Measurements from ENCODE around the gene KCNG2. TPM values are rescaled to one million over a fixed set of nuclear protein-coding genes. Genes with fewer than 3 reads are reported as not detected.

Gene KCNG2
- total RNA-seq, 4 donors from 2014 or later: 0.27 TPM; not detected in 3

DNA sequence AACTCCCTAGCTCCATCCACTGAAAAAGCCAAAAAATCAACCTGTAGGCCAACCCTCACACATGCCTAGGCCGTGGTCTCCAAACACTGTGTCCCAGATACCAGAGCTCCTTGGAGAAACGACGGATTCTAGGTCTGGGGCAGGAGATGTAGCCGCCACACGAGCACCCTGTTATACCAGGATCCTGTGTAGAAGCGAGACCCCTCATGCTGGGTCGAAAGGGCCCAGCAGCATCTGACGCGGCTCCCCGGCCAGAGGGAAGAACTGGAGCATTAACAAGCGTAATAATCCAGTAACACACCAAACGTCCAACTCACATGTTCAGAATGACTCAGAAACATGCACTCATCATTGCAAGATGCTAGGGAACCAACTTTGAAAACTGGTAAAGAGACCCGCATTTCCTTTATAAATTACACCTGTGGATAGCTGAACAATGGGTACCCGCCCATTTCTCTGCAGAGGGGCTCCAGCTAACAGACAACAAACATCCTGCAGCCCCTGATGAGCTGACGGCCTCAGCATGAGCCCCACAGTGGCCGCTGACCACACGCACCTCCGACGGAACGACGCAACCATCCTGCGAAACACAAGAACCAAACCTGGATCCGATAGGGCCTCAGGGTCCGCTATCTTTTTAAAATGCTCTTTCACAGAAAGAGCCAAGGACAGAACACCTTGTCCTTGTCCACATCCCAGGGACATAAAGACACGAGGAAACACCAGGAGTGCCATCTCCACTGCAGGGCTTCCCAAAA is 139.5 kb downstream of the KCNG2 start:
- Histone ChIP-seq H3K36me3 (peaks cover 0 to 77% of the 10 kb centered on the region in 2 donors), H3K4me1 (peaks cover 0 to 6% (median 0%) of the 10 kb centered on the region in 3 donors), H3K27me3 (no peaks in the 10 kb centered on the region), H3K4me3 (no peak overlapping the region), H3K27ac (no peak overlapping the region), H3K9me3 (peaks cover 0 to 28% (median 0%) of the 10 kb centered on the region in 3 donors)
- TF ChIP-seq EP300 (IDR thresholded peaks at IDR 0.05): no peak
- 89 to 93% methylated on average over 13 to 21 of the region's 25 CpGs for WGBS, 2 donors (ENCODE audit: low coverage in 1 of 2)
- no peak for ATAC-seq

- Histone ChIP-seq H3K9me3 (peaks cover 0 to 19% (median 0%) of the 10 kb centered on the region in 3 donors), H3K27ac (no peak overlapping the region), H3K27me3 (no peaks in the 10 kb centered on the region), H3K36me3 (peaks cover 0 to 83% of the 10 kb centered on the region in 2 donors), H3K4me1 (peaks cover 0 to 6% (median 0%) of the 10 kb centered on the region in 3 donors), H3K4me3 (no peak overlapping the region)
- no peak for ATAC-seq
- TF ChIP-seq POLR2A (IDR thresholded peaks at IDR 0.05): no peak
- TF ChIP-seq, protein P1, sequence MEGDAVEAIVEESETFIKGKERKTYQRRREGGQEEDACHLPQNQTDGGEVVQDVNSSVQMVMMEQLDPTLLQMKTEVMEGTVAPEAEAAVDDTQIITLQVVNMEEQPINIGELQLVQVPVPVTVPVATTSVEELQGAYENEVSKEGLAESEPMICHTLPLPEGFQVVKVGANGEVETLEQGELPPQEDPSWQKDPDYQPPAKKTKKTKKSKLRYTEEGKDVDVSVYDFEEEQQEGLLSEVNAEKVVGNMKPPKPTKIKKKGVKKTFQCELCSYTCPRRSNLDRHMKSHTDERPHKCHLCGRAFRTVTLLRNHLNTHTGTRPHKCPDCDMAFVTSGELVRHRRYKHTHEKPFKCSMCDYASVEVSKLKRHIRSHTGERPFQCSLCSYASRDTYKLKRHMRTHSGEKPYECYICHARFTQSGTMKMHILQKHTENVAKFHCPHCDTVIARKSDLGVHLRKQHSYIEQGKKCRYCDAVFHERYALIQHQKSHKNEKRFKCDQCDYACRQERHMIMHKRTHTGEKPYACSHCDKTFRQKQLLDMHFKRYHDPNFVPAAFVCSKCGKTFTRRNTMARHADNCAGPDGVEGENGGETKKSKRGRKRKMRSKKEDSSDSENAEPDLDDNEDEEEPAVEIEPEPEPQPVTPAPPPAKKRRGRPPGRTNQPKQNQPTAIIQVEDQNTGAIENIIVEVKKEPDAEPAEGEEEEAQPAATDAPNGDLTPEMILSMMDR (IDR thresholded peaks at IDR 0.05): no peak
- TF ChIP-seq POLR2AphosphoS5 (IDR thresholded peaks at IDR 0.05): no peak
- TF ChIP-seq EP300 (IDR thresholded peaks at IDR 0.05): no peak
- 93% methylated on average over 6 of the region's 9 CpGs; no CpG with 5 or more reads in 1 of the 2 donors for WGBS, 2 donors (ENCODE audit: low coverage in 1 of 2)
Observed at GRCh38 chr18:79938196-79938595, 140.5 kb downstream of the KCNG2 start.

GRCh38 chr18:79939096-79939495 is 141.4 kb downstream of the KCNG2 start:
- no peak for TF ChIP-seq POLR2A (IDR thresholded peaks at IDR 0.05)
- no peak for TF ChIP-seq POLR2AphosphoS5 (IDR thresholded peaks at IDR 0.05)
- WGBS, 2 donors (ENCODE audit: low coverage in 1 of 2): 20 to 64% methylated on average over 1 to 5 of the region's 5 CpGs
- Histone ChIP-seq H3K4me1 (peaks cover 0 to 12% (median 2%) of the 10 kb centered on the region in 3 donors), H3K27me3 (no peaks in the 10 kb centered on the region), H3K27ac (peak overlapping the region in 1 of 4 donors; percentile 7), H3K4me3 (no peak overlapping the region), H3K9me3 (peaks cover 0 to 10% (median 0%) of the 10 kb centered on the region in 3 donors), H3K36me3 (peaks cover 0 to 81% of the 10 kb centered on the region in 2 donors)
- ATAC-seq: no peak

GRCh38 chr18:79940126-79940813 is 142.5 kb downstream of the KCNG2 start:
- TF ChIP-seq POLR2AphosphoS5 (IDR thresholded peaks at IDR 0.05): no peak
- TF ChIP-seq POLR2A (IDR thresholded peaks at IDR 0.05): no peak
- no peak for TF ChIP-seq EP300 (IDR thresholded peaks at IDR 0.05)
- TF ChIP-seq, protein P1 (IDR thresholded peaks at IDR 0.05): no peak
- no peak for ATAC-seq
- peaks cover 0 to 24% (median 9%) of the 10 kb centered on the region in 3 donors for H3K4me1 ChIP-seq
- 93 to 97% methylated on average over 13 to 17 of the region's 18 CpGs for WGBS, 2 donors (ENCODE audit: low coverage in 1 of 2)
- H3K36me3 ChIP-seq: peaks cover 0 to 69% of the 10 kb centered on the region in 2 donors
- no peak overlapping the region for H3K4me3 ChIP-seq
- no peak overlapping the region for H3K27ac ChIP-seq
- no peaks in the 10 kb centered on the region for H3K27me3 ChIP-seq
- H3K9me3 ChIP-seq: peaks cover 0 to 8% (median 0%) of the 10 kb centered on the region in 3 donors

- WGBS, 2 donors (ENCODE audit: low coverage in 1 of 2): 74% methylated on average over 8 of the region's 17 CpGs; no CpG with 5 or more reads in 1 of the 2 donors
- TF ChIP-seq EP300 (IDR thresholded peaks at IDR 0.05) (no peak), POLR2A (IDR thresholded peaks at IDR 0.05) (no peak), POLR2AphosphoS5 (IDR thresholded peaks at IDR 0.05) (no peak)
- TF ChIP-seq, protein P1 (IDR thresholded peaks at IDR 0.05): no peak
- Histone ChIP-seq H3K9me3 (peaks cover 0 to 1% (median 0%) of the 10 kb centered on the region in 3 donors), H3K4me3 (no peak overlapping the region), H3K27ac (no peak overlapping the region), H3K36me3 (peaks cover 0 to 63% of the 10 kb centered on the region in 2 donors), H3K4me1 (peaks cover 0 to 30% (median 15%) of the 10 kb centered on the region in 3 donors), H3K27me3 (no peaks in the 10 kb centered on the region)
- no peak for ATAC-seq
Observed at GRCh38 chr18:79940814-79941472, 143.2 kb downstream of the KCNG2 start.

Data from gastroesophageal sphincter (tissue), 4 donors.